HG03442 (cell line): ENCODE measurements around the gene CARMIL1.

Experiments
- ATAC-seq: cut with Tn5 transposase; IDR thresholded peaks from one replicate; pipeline ENCODE4 v1.9.1; 2021; ENCODE audit warnings: mild to moderate bottlenecking, moderate library complexity; ENCODE audit not compliant: unreplicated experiment

Gene CARMIL1

GRCh38 chr6:25639653-25640052, 360.5 kb downstream of the CARMIL1 start:
- ATAC-seq: no peak

- ATAC-seq: no peak
Observed at GRCh38 chr6:25640446-25640845, 361.3 kb downstream of the CARMIL1 start.

- ATAC-seq: no peak
Observed at GRCh38 chr6:25640891-25641290, 361.7 kb downstream of the CARMIL1 start.

GRCh38 chr6:25641377-25641776, 362.2 kb downstream of the CARMIL1 start:
- ATAC-seq: no peak

- no peak for ATAC-seq
Observed at GRCh38 chr6:25641940-25642666, 362.9 kb downstream of the CARMIL1 start.

- no peak for ATAC-seq
Observed at GRCh38 chr6:25642667-25643328, 363.6 kb downstream of the CARMIL1 start.

- no peak for ATAC-seq
Observed at GRCh38 chr6:25645916-25646315, 366.7 kb downstream of the CARMIL1 start.

- ATAC-seq: no peak
Observed at GRCh38 chr6:25649611-25650010, 370.4 kb downstream of the CARMIL1 start.

- no peak for ATAC-seq
Observed at GRCh38 chr6:25652007-25652515, 372.9 kb downstream of the CARMIL1 start, which contains the start of gene SCGN. Gene SCGN, plus strand, starts transcription at chr6:25652215. Its CDS starts 189 bp downstream, at chr6:25652404.

- ATAC-seq: no peak
Observed at GRCh38 chr6:25655723-25656122, 376.5 kb downstream of the CARMIL1 start.

GRCh38 chr6:25659633-25660368, 380.6 kb downstream of the CARMIL1 start:
- no peak for ATAC-seq

- no peak for ATAC-seq
Observed at GRCh38 chr6:25660512-25660911, 381.3 kb downstream of the CARMIL1 start.

- no peak for ATAC-seq
Observed at GRCh38 chr6:25661129-25661779, 382.1 kb downstream of the CARMIL1 start.

GRCh38 chr6:25665455-25665854, 386.3 kb downstream of the CARMIL1 start:
- no peak for ATAC-seq

GRCh38 chr6:25669413-25669812, 390.2 kb downstream of the CARMIL1 start:
- no peak for ATAC-seq
